Endothelial cell of umbilical vein (primary cell): ENCODE results near the gene SLC25A45. TPM values are rescaled to one million over a fixed set of nuclear protein-coding genes. Genes with fewer than 3 reads are reported as not detected.

Source experiments
- BruUV-seq: library from RNA; stranded (reverse); fragments of 400-500 nt; replicated peaks from 2 replicates; lab custom pipeline; 2021; lab: Mats Ljungman, UMichigan
- CTCF ChIA-PET: fragments of 300-600, 350-600 bp; sonication (Branson Sonifier 250); formaldehyde crosslinking; loops from one replicate; lab custom pipeline; 2021; ENCODE audit warnings: antibody characterized with exemption, inconsistent platforms; lab: Charles Lee
- POLR2A ChIA-PET: fragments of 300-600, 350-600 bp; sonication (Branson Sonifier 250); formaldehyde crosslinking; loops from one replicate; lab custom pipeline; 2021; ENCODE audit warnings: antibody characterized with exemption, inconsistent platforms; lab: Charles Lee
- DNase-seq: peaks from one replicate; pipeline ENCODE4 v3.0.0-alpha.2; 2011; ENCODE audit warnings: low read depth, low spot score
- FAIRE-seq: peaks from 2 replicates; lab custom pipeline; 2011; peaks lifted over from hg19 to GRCh38; lab: Jason Lieb, UNC
- H2AFZ ChIP-seq: 2 replicates; pipeline ENCODE4 v1.6.0; 2012; ENCODE audit warnings: low read depth, low read length, control low read depth, inconsistent platforms
- H3K27ac ChIP-seq: 2 replicates; pipeline ENCODE4 v1.5.1; 2011; ENCODE audit warnings: low read depth, mild to moderate bottlenecking, control low read depth, low read length, moderate library complexity; ENCODE audit not compliant: insufficient read depth
- H3K27me3 ChIP-seq, 2 experiments: 2 replicates each; pipeline versions ENCODE4 v1.6.0 to v1.6.1; 2011; ENCODE audit warnings: low read length in 2 of 2, mixed read lengths in 1 of 2; ENCODE audit not compliant: control insufficient read depth in 2 of 2, insufficient read depth in 2 of 2
- H3K36me3 ChIP-seq, 2 experiments: 2 replicates in 1 of 2; 3 replicates in 1 of 2; pipeline ENCODE4 v1.5.1; 2011; ENCODE audit warnings: low read length in 2 of 2, mild to moderate bottlenecking in 1 of 2, moderate library complexity in 1 of 2; ENCODE audit not compliant: control insufficient read depth in 2 of 2, insufficient read depth in 2 of 2; ENCODE audit errors: extremely low read depth in 1 of 2
- H3K4me1 ChIP-seq: 3 replicates; pipeline ENCODE4 v1.5.1; 2011; ENCODE audit warnings: mild to moderate bottlenecking, low read length; ENCODE audit not compliant: control insufficient read depth, insufficient read depth; ENCODE audit errors: extremely low read depth
- H3K4me2 ChIP-seq: 2 replicates; pipeline ENCODE4 v1.6.1; 2011; ENCODE audit warnings: low read length, control low read depth, mixed read lengths; ENCODE audit not compliant: insufficient read depth
- H3K4me3 ChIP-seq, 3 experiments: fragments of 200-600 bp in 1 of 3; sonication (generic), shearing (Covaris generic) in 1 of 3; replicated peaks in 1 of 3; 2 replicates each; pipeline ENCODE4 v1.5.1; 2011 to 2016; ENCODE audit warnings: control low read depth in 3 of 3, low read length in 3 of 3, mild to moderate bottlenecking in 2 of 3, inconsistent platforms in 1 of 3, low read depth in 1 of 3, moderate library complexity in 1 of 3; ENCODE audit not compliant: insufficient read depth in 1 of 3
- H3K79me2 ChIP-seq: 2 replicates; pipeline ENCODE4 v1.6.0; 2012; ENCODE audit warnings: low read length, inconsistent platforms; ENCODE audit not compliant: control insufficient read depth, insufficient read depth
- H3K9ac ChIP-seq: replicated peaks from 2 replicates; pipeline ENCODE3; 2011; ENCODE audit warnings: low read length, control low read depth; ENCODE audit not compliant: insufficient read depth; ENCODE audit errors: extremely low read depth
- H3K9me1 ChIP-seq: replicated peaks from 3 replicates; pipeline ENCODE4 v1.6.0; 2011; ENCODE audit warnings: mild to moderate bottlenecking, low read length; ENCODE audit not compliant: control insufficient read depth, insufficient read depth; ENCODE audit errors: extremely low read depth
- H3K9me3 ChIP-seq: replicated peaks from 2 replicates; pipeline ENCODE4 v1.5.1; 2012; ENCODE audit warnings: low read length, inconsistent platforms; ENCODE audit not compliant: control insufficient read depth, insufficient read depth
- H4K20me1 ChIP-seq: replicated peaks from 2 replicates; pipeline ENCODE3; 2011; ENCODE audit warnings: mild to moderate bottlenecking, low read length; ENCODE audit not compliant: control insufficient read depth, insufficient read depth; ENCODE audit errors: extremely low read depth
- EZH2 ChIP-seq: IDR thresholded peaks from 2 replicates; pipeline ENCODE4 v1.6.1; 2012; ENCODE audit warnings: borderline replicate concordance, low read depth, mild to moderate bottlenecking, moderate library complexity, low read length, inconsistent platforms; ENCODE audit not compliant: severe bottlenecking
- FOS ChIP-seq: IDR thresholded peaks from 2 replicates; pipeline ENCODE4 v1.6.1; 2011; ENCODE audit warnings: mild to moderate bottlenecking, low read length, moderate library complexity, borderline replicate concordance; ENCODE audit not compliant: insufficient read depth
- GATA2 ChIP-seq: IDR thresholded peaks from 2 replicates; pipeline ENCODE4 v1.7.0; 2011; ENCODE audit warnings: low read depth, mild to moderate bottlenecking, moderate library complexity, mixed read lengths, low read length; ENCODE audit not compliant: insufficient read length, insufficient read depth
- JUN ChIP-seq: IDR thresholded peaks from 2 replicates; pipeline ENCODE4 v1.6.1; 2011; ENCODE audit warnings: borderline replicate concordance, low read depth; ENCODE audit not compliant: insufficient read length, insufficient read depth
- MYC ChIP-seq: IDR thresholded peaks from one replicate; pipeline ENCODE4 v1.6.1; 2011; ENCODE audit warnings: mild to moderate bottlenecking, low read depth, low read length
- POLR2A ChIP-seq: IDR thresholded peaks from 2 replicates; pipeline ENCODE4 v1.6.1; 2012; ENCODE audit warnings: low read depth, mild to moderate bottlenecking, control low read depth, low read length
- POLR2AphosphoS5 ChIP-seq: IDR thresholded peaks from 2 replicates; pipeline ENCODE4 v1.6.1; 2012; ENCODE audit warnings: low read depth, mild to moderate bottlenecking, control low read depth, low read length, moderate library complexity; ENCODE audit not compliant: insufficient read depth
- dilution Hi-C: fragments of 300-500 bp; cut with MboI; formaldehyde crosslinking; loops from one replicate; pipeline ENCODE4 v1.15.0; 2019; ENCODE audit warnings: low sequenced_read_pairs; ENCODE audit not compliant: extremely low pct_ligation_motif_present
- intact Hi-C: fragments of 100-400 bp; cut with micrococcal nuclease; formaldehyde crosslinking; loops from one replicate; pipeline ENCODE4 v1.10.0; 2022
- polyA plus RNA-seq, 4 experiments: library from polyadenylated mRNA; depleted of rRNA in 3 of 4; stranded (reverse) in 3 of 4; unstranded in 1 of 4; fragments of >200 nt; gene quantifications; 2 replicates each; pipeline versions ENCODE4 v1.2.1 to v1.2.3, GENCODE V29; 2011 to 2012; ENCODE audit warnings: missing spikeins in 1 of 4
- total RNA-seq: library from RNA; stranded (reverse); gene quantifications from 2 replicates; pipeline ENCODE4 v1.2.3, GENCODE V29; 2021
- TF ChIP-seq, protein P1 (sequence below), 2 donors: IDR thresholded peaks; 1 replicate in 1 of 2; 2 replicates in 1 of 2; pipeline ENCODE4 v1.5.1; 2011; ENCODE audit warnings: low read length in 2 of 2, mild to moderate bottlenecking in 2 of 2, moderate library complexity in 2 of 2, control low read depth in 1 of 2, inconsistent platforms in 1 of 2, low read depth in 1 of 2; ENCODE audit not compliant: insufficient read depth in 1 of 2; ENCODE audit errors: extremely low read depth in 1 of 2
- TF ChIP-seq, protein P2 (sequence below): IDR thresholded peaks from 2 replicates; pipeline ENCODE4 v1.6.1; 2011; ENCODE audit not compliant: insufficient read depth, insufficient read length

SLC25A45 gene
- total and polyA plus RNA-seq, 2 donors (not counting 3 experiments of a cell fraction or from before 2014, with no cell fraction given) = 1.2 to 3.1 TPM

DNA sequence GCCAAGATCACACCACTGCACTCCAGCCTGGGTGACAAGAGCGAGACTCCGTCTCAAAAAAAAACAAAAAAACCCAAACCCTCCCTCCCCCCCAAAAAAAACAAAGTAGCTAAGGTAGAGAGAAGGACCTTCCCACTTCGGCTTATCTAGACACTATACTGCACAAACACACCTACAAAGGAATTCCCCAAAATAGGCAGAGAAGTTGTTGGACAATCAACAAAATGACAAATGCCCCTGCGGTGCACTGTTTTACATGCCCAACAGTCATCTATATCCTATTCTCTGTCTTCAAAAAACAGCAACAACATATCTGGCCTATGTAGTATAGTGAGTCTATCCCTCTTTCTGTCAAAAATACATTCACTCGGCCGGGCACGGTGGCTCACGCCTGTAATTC is 55.4 kb downstream of the SLC25A45 start:
- FAIRE-seq (no peak), DNase-seq (no peak)
- Histone ChIP-seq H2AFZ (no peak overlapping the region), H3K9me3 (no peaks in the 10 kb centered on the region), H3K27ac (no peak overlapping the region), H3K79me2 (peaks cover 10% of the 10 kb centered on the region), H3K9me1 (no peaks in the 10 kb centered on the region), H3K9ac (no peak overlapping the region), H3K27me3 (no peaks in the 10 kb centered on the region), H3K4me1 (peaks cover 9% of the 10 kb centered on the region), H3K4me3 (no peak overlapping the region), H3K4me2 (no peak overlapping the region), H4K20me1 (no peaks in the 10 kb centered on the region), H3K36me3 (peaks cover 6 to 8% of the 10 kb centered on the region in 2 experiments)
- POLR2A ChIA-PET = no interaction called here
- CTCF ChIA-PET = interaction anchor here (1.2 to 11.0 kb wide), 5 partner anchors 10 to 102 kb away, joined by 4 to 473 read pairs (median 8); partner anchors contain the start of gene CDC42EP2
- intact Hi-C loops (no loop called here), dilution Hi-C loops (no loop called here)
- TF ChIP-seq, protein P1, sequence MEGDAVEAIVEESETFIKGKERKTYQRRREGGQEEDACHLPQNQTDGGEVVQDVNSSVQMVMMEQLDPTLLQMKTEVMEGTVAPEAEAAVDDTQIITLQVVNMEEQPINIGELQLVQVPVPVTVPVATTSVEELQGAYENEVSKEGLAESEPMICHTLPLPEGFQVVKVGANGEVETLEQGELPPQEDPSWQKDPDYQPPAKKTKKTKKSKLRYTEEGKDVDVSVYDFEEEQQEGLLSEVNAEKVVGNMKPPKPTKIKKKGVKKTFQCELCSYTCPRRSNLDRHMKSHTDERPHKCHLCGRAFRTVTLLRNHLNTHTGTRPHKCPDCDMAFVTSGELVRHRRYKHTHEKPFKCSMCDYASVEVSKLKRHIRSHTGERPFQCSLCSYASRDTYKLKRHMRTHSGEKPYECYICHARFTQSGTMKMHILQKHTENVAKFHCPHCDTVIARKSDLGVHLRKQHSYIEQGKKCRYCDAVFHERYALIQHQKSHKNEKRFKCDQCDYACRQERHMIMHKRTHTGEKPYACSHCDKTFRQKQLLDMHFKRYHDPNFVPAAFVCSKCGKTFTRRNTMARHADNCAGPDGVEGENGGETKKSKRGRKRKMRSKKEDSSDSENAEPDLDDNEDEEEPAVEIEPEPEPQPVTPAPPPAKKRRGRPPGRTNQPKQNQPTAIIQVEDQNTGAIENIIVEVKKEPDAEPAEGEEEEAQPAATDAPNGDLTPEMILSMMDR (IDR thresholded peaks at IDR 0.05; ENCODE audit: extremely low read depth in 1 of 2, insufficient read depth in 1 of 2, low read depth in 1 of 2, low read length in 2 of 2) = no peak
- no peak for TF ChIP-seq MYC
- no peak for TF ChIP-seq POLR2AphosphoS5
- no peak for TF ChIP-seq FOS
- TF ChIP-seq EZH2 = no peak
- TF ChIP-seq GATA2 = no peak
- peak; percentile 47 for TF ChIP-seq POLR2A
- TF ChIP-seq, protein P2, sequence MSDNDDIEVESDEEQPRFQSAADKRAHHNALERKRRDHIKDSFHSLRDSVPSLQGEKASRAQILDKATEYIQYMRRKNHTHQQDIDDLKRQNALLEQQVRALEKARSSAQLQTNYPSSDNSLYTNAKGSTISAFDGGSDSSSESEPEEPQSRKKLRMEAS = no peak
- TF ChIP-seq JUN = no peak
- BruUV-seq = no TSS peak
